Measurements from ENCODE around the gene SUFU. TPM values are rescaled to one million over a fixed set of nuclear protein-coding genes. Genes with fewer than 3 reads are reported as not detected.

SUFU gene
- total RNA-seq, 1 donor from 2014 or later, result 11.5 TPM

GRCh38 chr10:102511583-102512274 is 8.0 kb downstream of the SUFU start:
- H3K4me3 Mint-ChIP-seq, result no peak overlapping the region
- H3K4me1 ChIP-seq, result peaks cover 10% of the 10 kb centered on the region
- no peaks in the 10 kb centered on the region for H3K36me3 ChIP-seq
- H4K20me1 ChIP-seq (ENCODE audit: low read depth), result peaks cover 82% of the 10 kb centered on the region
- no peak overlapping the region for H3K9ac ChIP-seq
- no peaks in the 10 kb centered on the region for H3K27me3 ChIP-seq
- DNase-seq (ENCODE audit: low spot score), result no peak
- no peak overlapping the region for H3K4me3 ChIP-seq
- TF ChIP-seq CTCF (IDR thresholded peaks at IDR 0.05), result no peak
- no peak for TF ChIP-seq EZH2 (IDR thresholded peaks at IDR 0.05)
- TF ChIP-seq EZH2phosphoT487 (IDR thresholded peaks at IDR 0.05), result no peak
- H3K27me3 Mint-ChIP-seq (ENCODE audit: insufficient read depth, low read depth), result no peaks in the 10 kb centered on the region
- H3K27ac Mint-ChIP-seq, result no peak overlapping the region
- peaks cover 6% of the 10 kb centered on the region for H3F3A ChIP-seq (ENCODE audit: low read depth)
- H3K27ac ChIP-seq, result no peak overlapping the region
- H3K4me2 ChIP-seq, result no peak overlapping the region
- H3K79me2 ChIP-seq (ENCODE audit: low read depth), result peaks cover 69% of the 10 kb centered on the region
- no peaks in the 10 kb centered on the region for H3K9me3 ChIP-seq (ENCODE audit: low read depth)
- peaks cover 20% of the 10 kb centered on the region for H3K36me3 Mint-ChIP-seq
- H3K4me1 Mint-ChIP-seq, result no peaks in the 10 kb centered on the region
- no peaks in the 10 kb centered on the region for H3K9me3 Mint-ChIP-seq
- no peak overlapping the region for H2AFZ ChIP-seq (replicated peaks)

DNA sequence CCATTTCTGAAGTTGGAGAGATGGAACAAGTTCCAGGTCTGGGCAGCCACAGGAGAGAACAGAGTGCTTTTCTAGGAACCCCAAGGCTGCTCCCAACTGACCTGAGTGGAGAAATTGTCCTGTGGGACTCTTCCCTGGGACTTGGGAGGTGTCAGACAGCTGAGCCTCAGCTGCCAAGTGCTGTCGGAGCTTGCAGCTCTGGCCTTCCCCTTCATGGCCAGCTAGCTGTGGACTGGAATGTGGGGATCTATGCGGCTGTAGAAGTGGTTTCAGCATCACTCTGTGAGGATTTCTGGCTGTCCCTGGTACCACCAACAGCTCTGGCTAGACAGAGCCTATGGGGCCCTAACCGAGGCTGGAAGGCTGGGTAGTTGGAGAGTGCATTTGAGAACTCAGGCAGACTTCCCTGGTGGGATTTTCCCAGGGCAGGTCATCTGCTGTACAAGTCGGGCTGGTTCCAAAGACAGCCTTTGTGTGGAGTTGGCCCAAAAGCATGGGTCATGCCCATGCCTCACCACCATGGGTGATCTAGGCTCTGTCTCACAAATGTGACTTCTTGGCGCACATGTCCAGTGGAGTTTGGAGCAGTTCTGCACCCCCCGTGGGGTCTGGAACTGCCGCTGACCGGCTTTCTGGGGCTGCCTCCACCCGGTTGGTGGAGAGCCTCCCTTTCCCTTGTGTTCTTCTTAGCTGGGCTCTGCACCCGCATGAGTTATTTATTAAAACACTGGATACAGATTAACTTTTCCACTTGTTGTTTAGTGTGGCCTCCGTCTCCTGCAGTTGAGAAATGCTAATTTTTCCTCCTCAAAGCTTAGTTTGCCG is 10.9 kb downstream of the SUFU start:
- H3K36me3 ChIP-seq, result no peaks in the 10 kb centered on the region
- H2AFZ ChIP-seq (replicated peaks), result no peak overlapping the region
- no peaks in the 10 kb centered on the region for H3K4me1 ChIP-seq
- H3K4me3 ChIP-seq, result no peak overlapping the region
- Mint-ChIP-seq H3K9me3 (no peaks in the 10 kb centered on the region), H3K4me3 (no peak overlapping the region), H3K4me1 (peaks cover 4% of the 10 kb centered on the region), H3K36me3 (peaks cover 25% of the 10 kb centered on the region), H3K27ac (no peak overlapping the region), H3K27me3 (ENCODE audit: insufficient read depth, low read depth) (no peaks in the 10 kb centered on the region)
- H3F3A ChIP-seq (ENCODE audit: low read depth), result no peaks in the 10 kb centered on the region
- no peaks in the 10 kb centered on the region for H3K27me3 ChIP-seq
- no peak overlapping the region for H3K4me2 ChIP-seq
- no peaks in the 10 kb centered on the region for H3K9me3 ChIP-seq (ENCODE audit: low read depth)
- DNase-seq (ENCODE audit: low spot score), result no peak
- TF ChIP-seq EZH2 (IDR thresholded peaks at IDR 0.05), result no peak
- no peak for TF ChIP-seq CTCF (IDR thresholded peaks at IDR 0.05)
- TF ChIP-seq EZH2phosphoT487 (IDR thresholded peaks at IDR 0.05), result no peak
- no peak overlapping the region for H3K27ac ChIP-seq
- H3K79me2 ChIP-seq (ENCODE audit: low read depth), result peaks cover 55% of the 10 kb centered on the region
- no peak overlapping the region for H3K9ac ChIP-seq
- peaks cover 54% of the 10 kb centered on the region for H4K20me1 ChIP-seq (ENCODE audit: low read depth)

- H3K36me3 ChIP-seq, result no peaks in the 10 kb centered on the region
- peaks cover 4% of the 10 kb centered on the region for H3K4me1 Mint-ChIP-seq
- H3K27ac Mint-ChIP-seq, result no peak overlapping the region
- H3K79me2 ChIP-seq (ENCODE audit: low read depth), result peaks cover 62% of the 10 kb centered on the region
- H3K9me3 Mint-ChIP-seq, result no peaks in the 10 kb centered on the region
- DNase-seq (ENCODE audit: low spot score), result no peak
- H3K4me2 ChIP-seq, result no peak overlapping the region
- TF ChIP-seq EZH2 (IDR thresholded peaks at IDR 0.05), result no peak
- TF ChIP-seq CTCF (IDR thresholded peaks at IDR 0.05), result no peak
- TF ChIP-seq EZH2phosphoT487 (IDR thresholded peaks at IDR 0.05), result no peak
- no peaks in the 10 kb centered on the region for H3K27me3 Mint-ChIP-seq (ENCODE audit: insufficient read depth, low read depth)
- peaks cover 28% of the 10 kb centered on the region for H3K36me3 Mint-ChIP-seq
- H3K9me3 ChIP-seq (ENCODE audit: low read depth), result no peaks in the 10 kb centered on the region
- no peak overlapping the region for H3K9ac ChIP-seq
- H3K4me1 ChIP-seq, result no peaks in the 10 kb centered on the region
- no peaks in the 10 kb centered on the region for H3F3A ChIP-seq (ENCODE audit: low read depth)
- no peaks in the 10 kb centered on the region for H3K27me3 ChIP-seq
- no peak overlapping the region for H3K27ac ChIP-seq
- H2AFZ ChIP-seq (replicated peaks), result no peak overlapping the region
- no peak overlapping the region for H3K4me3 Mint-ChIP-seq
- H3K4me3 ChIP-seq, result no peak overlapping the region
- peaks cover 51% of the 10 kb centered on the region for H4K20me1 ChIP-seq (ENCODE audit: low read depth)
These were observed 12.0 kb downstream of the SUFU start for GRCh38 chr10:102515724-102516123.
